Measurements from ENCODE around the gene PRND. TPM values are rescaled to one million over a fixed set of nuclear protein-coding genes. Genes with fewer than 3 reads are reported as not detected.
A peak's percentile ranks its signal among the peaks of the same experiment; 100 is the strongest.

Gene PRND
- total and polyA plus RNA-seq, 2 of the 13 experiments (the other 11 are each of a cell fraction or from before 2014, with no cell fraction given) = not detected

- TF ChIP-seq MTF2 (CRISPR knock-in tag; IDR thresholded peaks at IDR 0.05; ENCODE audit: borderline replicate concordance) = peak; percentile 64; the same call in 1 of the 2 replicates
- TF ChIP-seq ZNF784 (CRISPR knock-in tag; IDR thresholded peaks at IDR 0.05; ENCODE audit: borderline replicate concordance) = peak; percentile 57; the same call in 1 of the 2 replicates
- TF ChIP-seq ZNF781 (CRISPR knock-in tag; IDR thresholded peaks at IDR 0.05; ENCODE audit: borderline replicate concordance, not compliant biosample characterization) = peak; percentile 10
- TF ChIP-seq ZNF776 (CRISPR knock-in tag; IDR thresholded peaks at IDR 0.05) = no peak
- TF ChIP-seq ZNF451 (CRISPR knock-in tag; IDR thresholded peaks at IDR 0.05) = no peak
- no peak for TF ChIP-seq SNAPC4 (CRISPR knock-in tag; IDR thresholded peaks at IDR 0.05)
- TF ChIP-seq ZMAT5 (CRISPR knock-in tag; IDR thresholded peaks at IDR 0.05; ENCODE audit: borderline replicate concordance, low read depth) = no peak
- TF ChIP-seq PHB2 (IDR thresholded peaks at IDR 0.05; ENCODE audit: partially characterized antibody) = no peak
- no peak for TF ChIP-seq NKX3-1 (CRISPR knock-in tag; IDR thresholded peaks at IDR 0.05)
- no peak for TF ChIP-seq PHF20 (CRISPR knock-in tag; IDR thresholded peaks at IDR 0.05)
- no peak for TF ChIP-seq BRD4 (CRISPR knock-in tag; IDR thresholded peaks at IDR 0.05)
- no peak for TF ChIP-seq PHF21A (CRISPR knock-in tag; IDR thresholded peaks at IDR 0.05)
- TF ChIP-seq ZNF576 (CRISPR knock-in tag; IDR thresholded peaks at IDR 0.05) = no peak
- 0 out of 2 replicates have a peak, but pooled peaks have one; percentile 28 for TF ChIP-seq GATAD1 (CRISPR knock-in tag; IDR thresholded peaks at IDR 0.05)
- TF ChIP-seq PLRG1 (conservative IDR thresholded peaks at IDR 0.05) = no peak
- TF ChIP-seq MXD4 (CRISPR knock-in tag; IDR thresholded peaks at IDR 0.05) = no peak
- TF ChIP-seq ZNF567 (CRISPR knock-in tag; IDR thresholded peaks at IDR 0.05; ENCODE audit: borderline replicate concordance) = no peak
- peak; percentile 45; the same call in 1 of the 2 replicates for TF ChIP-seq NCOR1 (IDR thresholded peaks at IDR 0.05; ENCODE audit: borderline replicate concordance, low read length)
- no peak for TF ChIP-seq BRF2 (CRISPR knock-in tag; IDR thresholded peaks at IDR 0.05)
- TF ChIP-seq DRAP1 (CRISPR knock-in tag; IDR thresholded peaks at IDR 0.05) = no peak; the same call in 1 of the 2 replicates
- TF ChIP-seq GATAD2A (CRISPR knock-in tag; IDR thresholded peaks at IDR 0.05) = peak; percentile 71
- TF ChIP-seq DR1 (CRISPR knock-in tag; IDR thresholded peaks at IDR 0.05) = no peak
These were observed 1.4 kb upstream of the PRND start (continued) for GRCh38 chr20:4720041-4720976.

Measured in HepG2 (cell line).